Measurements from ENCODE around the gene CD226. TPM values are rescaled to one million over a fixed set of nuclear protein-coding genes. Genes with fewer than 3 reads are reported as not detected.
"Not testable (repeated sequence)": the region's sequence is repeated elsewhere in the genome, so short reads cannot be mapped to it uniquely, and the experiment has no call there.

The CD226 gene
- total RNA-seq, 2 donors from 2014 or later: 42.4 to 86.5 TPM

- ATAC-seq (peak; percentile 9 to 36), DNase-seq (ENCODE audit: low spot score in 2 of 2) (peak in 1 of 2 donors; percentile 41)
- no peak overlapping the region for H3K27ac Mint-ChIP-seq
- H3K9me3 Mint-ChIP-seq: peaks cover 11 to 26% of the 10 kb centered on the region in 2 donors
- peaks cover 65 to 77% of the 10 kb centered on the region in 2 donors for H3K36me3 Mint-ChIP-seq
These were observed 3.2 kb downstream of the CD226 start for GRCh38 chr18:69944436-69944835.

- peak overlapping the region in 1 of 2 donors; percentile 98 for H3K27ac Mint-ChIP-seq
- H3K36me3 Mint-ChIP-seq: peaks cover 72 to 91% of the 10 kb centered on the region in 2 donors
- DNase-seq (ENCODE audit: low spot score in 2 of 2) (no peak), ATAC-seq (peak; percentile 6 to 19)
- H3K9me3 Mint-ChIP-seq: peaks cover 11 to 30% of the 10 kb centered on the region in 2 donors
These were observed 4.7 kb downstream of the CD226 start for GRCh38 chr18:69943021-69943420.

GRCh38 chr18:69941183-69941582 lies 6.5 kb downstream of the CD226 start:
- Mint-ChIP-seq H3K36me3 (peaks cover 69 to 100% of the 10 kb centered on the region in 2 donors), H3K27ac (no peak overlapping the region), H3K9me3 (peaks cover 11 to 30% of the 10 kb centered on the region in 2 donors)
- ATAC-seq (no peak), DNase-seq (ENCODE audit: low spot score in 2 of 2) (no peak)

- H3K36me3 Mint-ChIP-seq: peaks cover 58 to 93% of the 10 kb centered on the region in 2 donors
- H3K27ac Mint-ChIP-seq: peak overlapping the region; percentile 23 to 51
- H3K9me3 Mint-ChIP-seq: peaks cover 11 to 30% of the 10 kb centered on the region in 2 donors
- not testable (repeated sequence) for DNase-seq (ENCODE audit: low spot score in 2 of 2)
- ATAC-seq: peak in 1 of 2 donors; percentile 31
These were observed 7.9 kb downstream of the CD226 start for GRCh38 chr18:69939812-69940211.

GRCh38 chr18:69936191-69936558 lies 11.5 kb downstream of the CD226 start:
- peaks cover 28 to 56% of the 10 kb centered on the region in 2 donors for H3K36me3 Mint-ChIP-seq
- H3K9me3 Mint-ChIP-seq: peaks cover 7 to 12% of the 10 kb centered on the region in 2 donors
- no peak overlapping the region for H3K27ac Mint-ChIP-seq
- ATAC-seq (no peak), DNase-seq (ENCODE audit: low spot score in 2 of 2) (no peak)

GRCh38 chr18:69935319-69936190 lies 12.1 kb downstream of the CD226 start:
- DNase-seq (ENCODE audit: low spot score in 2 of 2) (peak; percentile 75 to 88), ATAC-seq (peak; percentile 95 to 98)
- no peak overlapping the region for H3K27ac Mint-ChIP-seq
- peaks cover 28 to 50% of the 10 kb centered on the region in 2 donors for H3K36me3 Mint-ChIP-seq
- H3K9me3 Mint-ChIP-seq: peaks cover 7 to 12% of the 10 kb centered on the region in 2 donors

GRCh38 chr18:69934601-69935265 lies 12.9 kb downstream of the CD226 start:
- no peak overlapping the region for H3K27ac Mint-ChIP-seq
- peaks cover under 1 to 4% of the 10 kb centered on the region in 2 donors for H3K9me3 Mint-ChIP-seq
- H3K36me3 Mint-ChIP-seq: peaks cover 28 to 42% of the 10 kb centered on the region in 2 donors
- ATAC-seq (no peak), DNase-seq (ENCODE audit: low spot score in 2 of 2) (no peak)

GRCh38 chr18:69929041-69929774 lies 18.5 kb downstream of the CD226 start:
- ATAC-seq: no peak
- H3K27ac Mint-ChIP-seq: no peak overlapping the region
- H3K9me3 Mint-ChIP-seq: peaks cover 0 to 4% of the 10 kb centered on the region in 2 donors
- DNase-seq (ENCODE audit: low spot score in 2 of 2): no peak
- peaks cover 34 to 45% of the 10 kb centered on the region in 2 donors for H3K36me3 Mint-ChIP-seq

GRCh38 chr18:69916412-69916811 lies 31.3 kb downstream of the CD226 start:
- ATAC-seq: peak in 1 of 2 donors; percentile 11
- peaks cover 27 to 82% of the 10 kb centered on the region in 2 donors for H3K36me3 Mint-ChIP-seq

GRCh38 chr18:69908838-69909237 lies 38.8 kb downstream of the CD226 start:
- DNase-seq (ENCODE audit: low spot score in 2 of 2) (no peak), ATAC-seq (peak; percentile 7 to 43)
- peak overlapping the region; percentile 13 to 29 for H3K27ac Mint-ChIP-seq
- peaks cover 6 to 9% of the 10 kb centered on the region in 2 donors for H3K9me3 Mint-ChIP-seq
- H3K36me3 Mint-ChIP-seq: peaks cover 29 to 85% of the 10 kb centered on the region in 2 donors

More at GRCh38 chr18:69916412-69916811, 31.3 kb downstream of the CD226 start:
- Mint-ChIP-seq H3K9me3 (peaks cover 0 to 14% of the 10 kb centered on the region in 2 donors), H3K27ac (peak overlapping the region in 1 of 2 donors; percentile 15)
- DNase-seq (ENCODE audit: low spot score in 2 of 2): no peak

GRCh38 chr18:69906765-69907164 lies 40.9 kb downstream of the CD226 start:
- ATAC-seq (no peak), DNase-seq (ENCODE audit: low spot score in 2 of 2) (no peak)
- Mint-ChIP-seq H3K36me3 (peaks cover 38 to 84% of the 10 kb centered on the region in 2 donors), H3K27ac (no peak overlapping the region), H3K9me3 (peaks cover 6 to 11% of the 10 kb centered on the region in 2 donors)

GRCh38 chr18:69900941-69901340 lies 46.7 kb downstream of the CD226 start:
- peaks cover 33 to 68% of the 10 kb centered on the region in 2 donors for H3K36me3 Mint-ChIP-seq
- peak overlapping the region in 1 of 2 donors; percentile 1 for H3K27ac Mint-ChIP-seq
- ATAC-seq: no peak

GRCh38 chr18:69899154-69899923 lies 48.3 kb downstream of the CD226 start:
- peak; percentile 34 to 57 for ATAC-seq
- Mint-ChIP-seq H3K27ac (peak overlapping the region; percentile 93 to 98), H3K36me3 (peaks cover 30 to 71% of the 10 kb centered on the region in 2 donors)
- not testable (repeated sequence) for H3K9me3 Mint-ChIP-seq; DNase-seq (ENCODE audit: low spot score in 2 of 2)

More at GRCh38 chr18:69900941-69901340, 46.7 kb downstream of the CD226 start:
- H3K9me3 Mint-ChIP-seq: peaks cover 0 to 7% of the 10 kb centered on the region in 2 donors
- no peak for DNase-seq (ENCODE audit: low spot score in 2 of 2)

GRCh38 chr18:69898241-69898861 lies 49.3 kb downstream of the CD226 start:
- Mint-ChIP-seq H3K9me3 (peaks cover 6 to 10% of the 10 kb centered on the region in 2 donors), H3K27ac (peak overlapping the region; percentile 97 to 98), H3K36me3 (peaks cover 32 to 71% of the 10 kb centered on the region in 2 donors)
- peak; percentile 48 to 53 for ATAC-seq
- DNase-seq (ENCODE audit: low spot score in 2 of 2): peak; percentile 41 to 60

GRCh38 chr18:69897397-69898108 lies 50.1 kb downstream of the CD226 start:
- Mint-ChIP-seq H3K36me3 (peaks cover 32 to 75% of the 10 kb centered on the region in 2 donors), H3K9me3 (peaks cover 6 to 10% of the 10 kb centered on the region in 2 donors), H3K27ac (peak overlapping the region; percentile 97 to 98)
- peak; percentile 72 to 73 for ATAC-seq
- peak in 1 of 2 donors; percentile 43 for DNase-seq (ENCODE audit: low spot score in 2 of 2)

Data from activated naive CD4-positive, alpha-beta T cell treated with anti-CD3 and anti-CD28 coated beads, Interleukin-2, amount 50 U/mL, for 72 hours (primary cell).